Subcutaneous abdominal adipose tissue (tissue), 5 donors: ENCODE measurements around the gene HIRA.
"Not testable (repeated sequence)": the region's sequence is repeated elsewhere in the genome, so short reads cannot be mapped to it uniquely, and the experiment has no call there.

ENCODE experiments used
- H3K27ac ChIP-seq: one replicate; pipeline ENCODE4 v1.7.0; 2013; ENCODE audit warnings: low read depth, mild to moderate bottlenecking, inconsistent platforms, low read length, moderate library complexity
- H3K27me3 ChIP-seq, 5 donors: one replicate each; pipeline ENCODE4 v1.7.0; 2013; ENCODE audit warnings: low read length in 5 of 5, inconsistent platforms in 1 of 5; ENCODE audit not compliant: control insufficient read depth in 5 of 5, insufficient read depth in 4 of 5
- H3K36me3 ChIP-seq, 5 donors: one replicate each; pipeline ENCODE4 v1.7.0; 2013; ENCODE audit warnings: low read length in 5 of 5; ENCODE audit not compliant: control insufficient read depth in 5 of 5, insufficient read depth in 5 of 5
- H3K4me1 ChIP-seq, 5 donors: one replicate each; pipeline ENCODE4 v1.7.0; 2013; ENCODE audit warnings: low read length in 5 of 5, mild to moderate bottlenecking in 3 of 5, moderate library complexity in 1 of 5; ENCODE audit not compliant: control insufficient read depth in 5 of 5, insufficient read depth in 5 of 5
- H3K4me3 ChIP-seq, 5 donors: one replicate each; pipeline ENCODE4 v1.7.0; 2013; ENCODE audit warnings: low read length in 5 of 5, low read depth in 1 of 5
- H3K9ac ChIP-seq, 5 donors: one replicate each; pipeline ENCODE4 v1.7.0; 2013; ENCODE audit warnings: low read length in 5 of 5, mild to moderate bottlenecking in 4 of 5, moderate library complexity in 3 of 5
- H3K9me3 ChIP-seq, 5 donors: one replicate each; pipeline ENCODE4 v1.7.0; 2013; ENCODE audit warnings: low read length in 5 of 5; ENCODE audit not compliant: control insufficient read depth in 5 of 5
- donor health status: healthy.
- donor health status: healthy.
- donor health status: healthy.
- donor health status: healthy.
- donor health status: healthy.

Gene HIRA

DNA sequence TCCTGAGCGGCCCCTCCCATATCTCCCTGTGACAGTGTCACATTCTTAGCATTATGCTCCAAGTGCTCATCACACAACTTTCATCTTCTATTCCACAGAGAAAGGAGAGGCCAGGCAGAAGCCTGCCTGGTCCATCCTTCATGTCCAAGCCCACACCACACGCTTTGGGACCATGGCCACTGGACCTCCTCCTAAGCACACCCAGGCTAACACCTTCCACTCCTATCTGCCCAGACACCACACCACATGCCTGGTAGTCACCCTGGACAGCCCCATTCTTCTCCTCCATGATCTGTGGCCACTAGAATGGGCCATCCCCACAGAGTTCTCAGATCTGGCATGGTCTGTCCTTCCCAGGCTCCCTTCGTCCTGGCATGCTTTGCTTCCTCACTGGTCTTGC lies 55.3 kb downstream of the HIRA start:
- Histone ChIP-seq H3K27ac (no peak overlapping the region), H3K4me1 (no peaks in the 10 kb centered on the region), H3K36me3 (peaks cover 19 to 73% (median 64%) of the 10 kb centered on the region in 5 donors), H3K9me3 (no peaks in the 10 kb centered on the region), H3K9ac (no peak overlapping the region), H3K4me3 (no peak overlapping the region), H3K27me3 (no peaks in the 10 kb centered on the region)

DNA sequence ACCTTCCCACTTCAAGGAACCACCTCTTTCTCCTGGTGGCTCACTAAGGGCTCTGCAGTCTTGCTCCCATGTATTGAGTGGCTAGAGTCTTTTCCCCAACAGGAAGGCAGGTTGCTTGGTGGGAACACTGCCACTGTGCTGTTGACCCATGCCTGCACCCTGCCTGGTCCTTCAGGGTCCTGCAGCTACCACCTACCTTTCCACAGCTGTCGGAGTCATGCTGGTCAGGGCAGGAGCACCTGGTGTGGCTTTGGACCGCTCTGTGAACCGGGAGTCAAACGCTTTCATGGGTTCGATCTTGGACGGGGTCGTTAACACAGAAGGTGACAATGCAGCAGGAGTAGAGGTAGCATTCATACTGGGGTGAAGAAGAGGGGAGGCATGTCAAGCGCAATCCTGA lies 56.1 kb downstream of the HIRA start:
- H3K36me3 ChIP-seq = peaks cover 16 to 78% (median 69%) of the 10 kb centered on the region in 5 donors
- H3K4me1 ChIP-seq = no peaks in the 10 kb centered on the region
- no peaks in the 10 kb centered on the region for H3K9me3 ChIP-seq
- no peaks in the 10 kb centered on the region for H3K27me3 ChIP-seq
- no peak overlapping the region for H3K9ac ChIP-seq
- no peak overlapping the region for H3K27ac ChIP-seq
- H3K4me3 ChIP-seq = no peak overlapping the region

DNA sequence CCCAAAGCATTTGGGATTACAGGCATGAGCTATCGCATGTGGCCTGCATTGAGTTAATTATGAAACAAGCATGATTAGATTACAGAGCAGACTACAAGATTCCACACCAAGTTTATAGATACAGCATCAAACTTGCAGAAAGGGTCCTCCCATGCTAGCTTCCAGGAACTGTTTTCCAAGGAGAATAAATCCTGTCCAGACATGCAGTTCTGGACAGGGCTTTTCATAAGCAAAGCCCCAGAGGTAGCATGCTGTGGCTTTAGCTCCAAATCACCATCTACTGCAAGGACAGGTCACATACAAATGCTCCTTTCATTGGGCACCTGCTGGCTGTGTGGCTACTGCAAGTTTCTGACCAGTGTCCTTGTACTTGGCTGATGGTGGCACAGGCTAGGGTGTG lies 57.1 kb downstream of the HIRA start:
- H3K4me3 ChIP-seq = no peak overlapping the region
- peaks cover 16 to 88% (median 74%) of the 10 kb centered on the region in 5 donors for H3K36me3 ChIP-seq
- H3K9me3 ChIP-seq = no peaks in the 10 kb centered on the region
- no peaks in the 10 kb centered on the region for H3K27me3 ChIP-seq
- no peak overlapping the region for H3K27ac ChIP-seq
- no peaks in the 10 kb centered on the region for H3K4me1 ChIP-seq
- H3K9ac ChIP-seq = no peak overlapping the region

DNA sequence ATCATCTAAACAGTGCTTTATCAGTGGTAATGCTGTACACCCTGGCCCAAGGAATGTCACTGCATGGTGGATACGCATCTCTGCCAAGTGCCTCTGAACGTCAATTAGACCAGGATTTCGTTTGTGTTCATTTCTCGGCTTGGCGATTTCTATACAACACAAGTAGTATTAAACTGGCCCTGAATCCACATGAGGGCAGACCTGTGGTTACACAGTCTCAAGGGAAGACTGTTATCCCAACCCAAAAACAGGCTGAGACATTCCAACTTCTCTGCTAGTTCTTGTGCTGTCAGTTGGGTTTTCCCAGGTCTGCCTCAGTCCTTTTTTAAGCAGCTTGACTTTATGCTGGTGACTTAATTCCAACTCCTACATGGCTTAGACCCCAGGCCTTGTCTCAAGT lies 58.1 kb downstream of the HIRA start:
- no peak overlapping the region for H3K27ac ChIP-seq
- peaks cover 16 to 96% (median 81%) of the 10 kb centered on the region in 5 donors for H3K36me3 ChIP-seq
- no peaks in the 10 kb centered on the region for H3K27me3 ChIP-seq
- no peak overlapping the region for H3K9ac ChIP-seq
- H3K4me3 ChIP-seq = no peak overlapping the region
- no peaks in the 10 kb centered on the region for H3K4me1 ChIP-seq
- no peaks in the 10 kb centered on the region for H3K9me3 ChIP-seq

DNA sequence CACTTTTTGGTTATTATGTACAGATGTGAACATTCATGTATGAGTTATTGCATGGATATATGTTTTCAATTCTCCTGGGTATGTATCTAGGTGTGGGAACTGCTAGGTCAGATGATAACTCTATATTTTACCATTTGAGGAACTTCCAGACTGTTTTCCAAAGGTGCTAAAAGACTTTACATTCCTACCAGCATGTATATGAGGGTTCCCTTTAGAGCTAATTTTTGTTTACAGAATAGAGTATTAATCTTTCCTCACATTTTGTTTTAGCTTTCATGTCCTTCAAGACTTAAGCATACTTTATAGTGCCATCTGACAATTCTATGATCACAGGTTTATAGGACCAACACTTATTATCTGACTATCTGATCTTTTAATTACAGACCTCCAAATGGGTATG lies 59.6 kb downstream of the HIRA start:
- Histone ChIP-seq H3K4me1 (no peaks in the 10 kb centered on the region), H3K4me3 (no peak overlapping the region), H3K27ac (no peak overlapping the region), H3K27me3 (no peaks in the 10 kb centered on the region), H3K36me3 (peaks cover 19 to 96% (median 73%) of the 10 kb centered on the region in 5 donors), H3K9me3 (no peaks in the 10 kb centered on the region), H3K9ac (no peak overlapping the region)

DNA sequence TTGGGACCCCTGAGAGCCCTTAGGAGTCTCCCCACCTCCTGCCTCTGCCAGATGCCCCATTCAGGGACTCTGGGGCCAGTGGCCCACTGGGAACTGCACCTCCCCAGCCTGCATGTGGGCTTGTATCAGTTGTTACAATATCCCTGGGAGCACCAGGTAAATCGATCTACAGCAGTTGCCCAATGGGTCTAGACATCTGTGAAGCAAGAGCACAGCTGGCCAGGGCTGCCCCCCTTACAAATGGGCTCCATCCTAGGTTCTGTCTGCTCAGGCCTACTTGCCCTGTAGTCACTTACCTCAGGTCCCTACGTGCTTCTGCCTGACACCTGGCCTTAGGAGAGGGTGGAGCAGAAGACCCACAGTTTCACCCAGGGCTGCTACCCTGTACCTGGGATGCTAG lies 62.7 kb downstream of the HIRA start:
- Histone ChIP-seq H3K4me3 (no peak overlapping the region), H3K4me1 (no peaks in the 10 kb centered on the region), H3K27me3 (no peaks in the 10 kb centered on the region), H3K27ac (no peak overlapping the region), H3K9me3 (no peaks in the 10 kb centered on the region), H3K36me3 (peaks cover 32 to 90% (median 60%) of the 10 kb centered on the region in 5 donors), H3K9ac (no peak overlapping the region)

DNA sequence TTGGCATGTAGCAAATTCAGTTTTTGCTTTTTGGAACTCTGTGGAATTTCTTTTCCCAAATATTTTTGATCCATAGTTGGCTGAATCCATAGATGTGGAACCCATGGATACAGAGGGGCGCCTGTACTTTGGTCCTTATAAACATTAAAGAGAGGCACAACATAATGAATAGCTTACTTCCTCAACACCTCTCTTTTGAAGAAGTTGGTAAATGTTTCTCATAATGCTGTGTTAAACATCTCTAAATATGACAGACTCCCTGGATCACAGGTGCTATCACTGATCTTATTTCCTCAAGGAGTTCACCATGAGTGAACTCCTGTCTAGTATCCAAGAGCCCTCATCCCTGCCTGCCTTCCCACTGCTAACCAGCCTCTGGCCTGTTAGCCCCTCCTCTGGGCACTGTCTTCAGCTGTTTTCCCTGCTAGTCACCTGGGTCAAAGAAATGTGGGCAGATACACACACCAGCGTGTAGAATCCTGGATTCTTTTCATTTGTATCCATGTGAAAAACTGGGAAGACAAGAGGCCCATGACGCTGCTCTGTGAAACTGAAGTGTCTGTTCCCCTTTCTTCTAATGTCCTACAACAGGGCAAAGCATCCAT lies 63.7 kb downstream of the HIRA start:
- H3K27ac ChIP-seq = no peak overlapping the region
- H3K9me3 ChIP-seq = no peaks in the 10 kb centered on the region
- H3K27me3 ChIP-seq = no peaks in the 10 kb centered on the region
- H3K4me1 ChIP-seq = no peaks in the 10 kb centered on the region
- no peak overlapping the region for H3K4me3 ChIP-seq
- peaks cover 28 to 90% (median 58%) of the 10 kb centered on the region in 5 donors for H3K36me3 ChIP-seq
- H3K9ac ChIP-seq = no peak overlapping the region

DNA sequence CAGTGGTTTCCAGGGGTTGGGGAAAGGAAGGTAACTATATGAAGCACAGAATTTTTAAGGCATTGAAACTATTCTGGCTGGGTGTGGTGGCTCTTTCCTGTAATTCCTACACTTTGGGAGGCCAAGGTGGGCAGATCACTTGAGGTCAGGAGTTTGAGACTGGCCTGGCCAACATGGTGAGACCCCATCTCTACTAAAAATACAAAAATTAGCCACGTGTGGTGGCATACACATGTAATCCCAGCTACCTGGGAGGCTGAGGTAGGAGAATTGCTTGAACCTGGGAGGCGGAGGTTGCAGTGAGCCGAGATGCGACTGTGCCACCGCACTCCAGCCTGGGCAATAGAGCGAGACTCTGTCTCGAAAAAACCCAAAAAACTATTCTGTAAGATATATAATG lies 68.0 kb downstream of the HIRA start:
- H3K9me3 ChIP-seq, H3K4me1 ChIP-seq, H3K4me3 ChIP-seq, H3K27ac ChIP-seq, H3K27me3 ChIP-seq, H3K9ac ChIP-seq: not testable (repeated sequence)
- peaks cover 24 to 88% (median 58%) of the 10 kb centered on the region in 5 donors for H3K36me3 ChIP-seq

DNA sequence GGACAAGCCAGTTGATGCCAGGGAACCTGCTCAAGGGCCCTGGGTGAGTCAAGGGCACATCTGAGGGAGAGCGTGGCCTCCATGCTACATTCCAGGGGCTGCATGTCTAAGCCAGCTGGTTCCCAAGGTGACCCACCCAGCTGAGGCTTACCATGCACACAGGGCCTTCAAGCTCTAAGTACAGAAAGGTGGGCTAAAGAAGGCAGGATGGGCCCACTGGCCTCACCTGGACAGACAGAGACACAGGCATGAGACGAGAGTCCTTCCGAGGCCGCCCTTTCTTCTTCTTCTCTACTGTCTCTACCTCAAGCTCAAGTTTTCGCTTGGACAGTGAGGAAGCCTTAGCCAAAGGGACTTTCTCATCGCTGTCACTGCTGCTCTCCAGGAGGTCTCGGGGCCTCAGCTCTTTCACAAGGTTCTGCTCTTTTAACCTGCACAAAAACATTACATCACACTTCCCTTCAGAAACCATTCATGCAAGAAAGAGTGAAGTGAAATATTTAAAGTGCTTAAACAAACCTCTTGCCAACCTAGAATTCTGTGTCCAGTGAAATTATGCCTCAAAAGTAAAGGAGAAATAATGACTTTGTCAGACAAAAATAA lies 69.9 kb downstream of the HIRA start:
- Histone ChIP-seq H3K4me3 (no peak overlapping the region), H3K9ac (no peak overlapping the region), H3K4me1 (no peaks in the 10 kb centered on the region), H3K36me3 (peaks cover 21 to 90% (median 71%) of the 10 kb centered on the region in 5 donors), H3K27me3 (no peaks in the 10 kb centered on the region), H3K27ac (no peak overlapping the region), H3K9me3 (no peaks in the 10 kb centered on the region)

DNA sequence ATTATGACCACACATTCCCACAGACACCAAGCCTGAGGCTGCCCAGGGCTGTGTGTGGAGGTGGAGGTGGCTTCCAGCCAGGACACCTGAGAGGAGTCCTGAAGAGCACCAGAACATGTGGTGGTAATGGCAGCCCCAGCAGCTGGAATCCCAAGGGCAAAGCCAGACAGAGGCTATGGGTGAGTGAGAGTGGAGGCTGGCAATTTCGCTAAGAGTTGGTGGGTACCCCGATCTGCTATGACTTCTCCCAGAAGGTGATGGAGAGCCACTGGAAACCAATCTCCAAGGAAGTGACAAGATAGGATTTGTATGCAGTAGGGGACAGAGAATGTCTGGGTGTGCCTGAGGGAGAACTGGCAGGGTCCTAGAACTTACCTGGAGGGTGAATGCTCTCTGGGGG lies 70.7 kb downstream of the HIRA start:
- Histone ChIP-seq H3K36me3 (peaks cover 21 to 94% (median 79%) of the 10 kb centered on the region in 5 donors), H3K27ac (no peak overlapping the region)

More for the DNA sequence above, 70.7 kb downstream of the HIRA start:
- Histone ChIP-seq H3K27me3 (no peaks in the 10 kb centered on the region), H3K9ac (no peak overlapping the region), H3K4me3 (no peak overlapping the region), H3K4me1 (no peaks in the 10 kb centered on the region), H3K9me3 (no peaks in the 10 kb centered on the region)
